ENCODE results near the gene C2orf76.
A peak's percentile ranks its signal among the peaks of the same experiment; 100 is the strongest.
"Not testable (repeated sequence)": the region's sequence is repeated elsewhere in the genome, so short reads cannot be mapped to it uniquely, and the experiment has no call there.

C2orf76 gene

GRCh38 chr2:119366649-119367471 lies at the start of gene C2orf76, which contains the start of gene DBI:
Gene C2orf76 (minus strand): TSS chr2:119366834. CDS start chr2:119339959, 26,875 bp downstream.
Gene DBI (plus strand): TSS chr2:119366977. CDS start chr2:119367052, 75 bp downstream.
- DNase-seq (ENCODE audit: low read depth), result peak; percentile 73

- no peak for DNase-seq (ENCODE audit: low read depth)
Observed at GRCh38 chr2:119415630-119416029, 49.0 kb upstream of the C2orf76 start.

- no peak for DNase-seq (ENCODE audit: low read depth)
Observed at GRCh38 chr2:119414894-119415293, 48.3 kb upstream of the C2orf76 start.

GRCh38 chr2:119409506-119409905 lies 42.9 kb upstream of the C2orf76 start:
- no peak for DNase-seq (ENCODE audit: low read depth)

- no peak for DNase-seq (ENCODE audit: low read depth)
Observed at GRCh38 chr2:119408221-119408619, 41.6 kb upstream of the C2orf76 start.

- DNase-seq (ENCODE audit: low read depth), result peak; percentile 13
Observed at GRCh38 chr2:119407430-119408220, 41.0 kb upstream of the C2orf76 start.

- DNase-seq (ENCODE audit: low read depth), result no peak
Observed at GRCh38 chr2:119405151-119405550, 38.5 kb upstream of the C2orf76 start.

- not testable (repeated sequence) for DNase-seq (ENCODE audit: low read depth)
Observed at GRCh38 chr2:119403618-119404017, 37.0 kb upstream of the C2orf76 start.

- DNase-seq (ENCODE audit: low read depth), result no peak
Observed at GRCh38 chr2:119402645-119403560, 36.3 kb upstream of the C2orf76 start.

GRCh38 chr2:119402106-119402505 lies 35.5 kb upstream of the C2orf76 start:
- no peak for DNase-seq (ENCODE audit: low read depth)

GRCh38 chr2:119397196-119397595 lies 30.6 kb upstream of the C2orf76 start:
- DNase-seq (ENCODE audit: low read depth), result no peak

GRCh38 chr2:119393971-119394748 lies 27.5 kb upstream of the C2orf76 start:
- no peak for DNase-seq (ENCODE audit: low read depth)

- no peak for DNase-seq (ENCODE audit: low read depth)
Observed at GRCh38 chr2:119389615-119390306, 23.1 kb upstream of the C2orf76 start.

GRCh38 chr2:119387381-119388129 lies 20.9 kb upstream of the C2orf76 start:
- DNase-seq (ENCODE audit: low read depth), result peak; percentile 36

- DNase-seq (ENCODE audit: low read depth), result no peak
Observed at GRCh38 chr2:119385466-119385865, 18.8 kb upstream of the C2orf76 start.

GRCh38 chr2:119384971-119385370 lies 18.3 kb upstream of the C2orf76 start:
- no peak for DNase-seq (ENCODE audit: low read depth)

- DNase-seq (ENCODE audit: low read depth), result no peak
Observed at GRCh38 chr2:119383410-119384140, 16.9 kb upstream of the C2orf76 start.

- no peak for DNase-seq (ENCODE audit: low read depth)
Observed at GRCh38 chr2:119378566-119378965, 11.9 kb upstream of the C2orf76 start.

GRCh38 chr2:119377993-119378345 lies 11.3 kb upstream of the C2orf76 start:
- no peak for DNase-seq (ENCODE audit: low read depth)
